A549 (cell line): ENCODE measurements around the gene RPL41.

Experiments used
- CEBPB ChIP-seq, 2 experiments: fragments of >200 bp in 1 of 2; sonication (Bioruptor Twin) in 1 of 2; formaldehyde crosslinking in 1 of 2; IDR thresholded peaks; 2 replicates each; pipeline ENCODE4 v1.6.1; 2012 to 2016
- EHMT2 ChIP-seq: fragments of 200-600 bp; sonication (generic); IDR thresholded peaks from 2 replicates; pipeline ENCODE4 v1.6.1; 2016; ENCODE audit warnings: antibody characterized with exemption, low read depth, mild to moderate bottlenecking, moderate library complexity
- EP300 ChIP-seq, 2 experiments: fragments of >200 bp; sonication (Bioruptor Twin); formaldehyde crosslinking; IDR thresholded peaks; 2 replicates in 1 of 2; 3 replicates in 1 of 2; pipeline ENCODE4 v1.6.1; 2016 to 2017
- HOXA7 ChIP-seq: fragments of 250-450 bp; sonication (Bioruptor Pico); IDR thresholded peaks from 2 replicates; pipeline ENCODE4 v1.5.0; 2020; ENCODE audit warnings: mild to moderate bottlenecking, moderate library complexity
- MAFK ChIP-seq: fragments of 450-650 bp; IDR thresholded peaks from 2 replicates; pipeline ENCODE4 v1.6.1; 2014; ENCODE audit not compliant: partially characterized antibody
- PHF8 ChIP-seq: fragments of 200-600 bp; sonication (generic); IDR thresholded peaks from 2 replicates; pipeline ENCODE4 v1.6.1; 2016; ENCODE audit warnings: low read depth, mild to moderate bottlenecking, antibody characterized with exemption, moderate library complexity, borderline replicate concordance
- RAD21 ChIP-seq, 2 experiments: fragments of >200 bp in 1 of 2; sonication (Bioruptor Twin) in 1 of 2; formaldehyde crosslinking in 1 of 2; IDR thresholded peaks in 1 of 2; conservative IDR thresholded peaks in 1 of 2; 2 replicates in 1 of 2; 3 replicates in 1 of 2; pipeline ENCODE4 v1.6.1; 2012 to 2018; ENCODE audit warnings: inconsistent platforms in 1 of 2
- RARB ChIP-seq: fragments of 250-450 bp; sonication (Bioruptor Pico); IDR thresholded peaks from 2 replicates; pipeline ENCODE4 v1.8.0; 2021; ENCODE audit warnings: mild to moderate bottlenecking, moderate library complexity
- SMC3 ChIP-seq: fragments of >200 bp; sonication (Bioruptor Twin); formaldehyde crosslinking; IDR thresholded peaks from 3 replicates; pipeline ENCODE4 v1.6.1; 2018; ENCODE audit warnings: inconsistent platforms
- TP53 ChIP-seq: fragments of 250-450 bp; sonication (Bioruptor Pico); IDR thresholded peaks from 2 replicates; pipeline ENCODE4 v1.5.0; 2021; ENCODE audit warnings: mild to moderate bottlenecking, moderate library complexity
- ZFP36 ChIP-seq: fragments of 450-650 bp; IDR thresholded peaks from 2 replicates; pipeline ENCODE4 v1.6.1; 2014; ENCODE audit warnings: borderline replicate concordance; ENCODE audit not compliant: partially characterized antibody
- TF ChIP-seq, protein P1 (sequence below): fragments of >200 bp; sonication (Bioruptor Twin); formaldehyde crosslinking; IDR thresholded peaks from 3 replicates; pipeline ENCODE4 v1.5.1; 2016
- TF ChIP-seq, protein P2 (sequence below): IDR thresholded peaks from 2 replicates; pipeline ENCODE4 v1.6.1; 2012; ENCODE audit warnings: low read depth, borderline replicate concordance
- TF ChIP-seq, protein P3 (sequence below): IDR thresholded peaks from 2 replicates; pipeline ENCODE4 v1.6.1; 2012

DNA sequence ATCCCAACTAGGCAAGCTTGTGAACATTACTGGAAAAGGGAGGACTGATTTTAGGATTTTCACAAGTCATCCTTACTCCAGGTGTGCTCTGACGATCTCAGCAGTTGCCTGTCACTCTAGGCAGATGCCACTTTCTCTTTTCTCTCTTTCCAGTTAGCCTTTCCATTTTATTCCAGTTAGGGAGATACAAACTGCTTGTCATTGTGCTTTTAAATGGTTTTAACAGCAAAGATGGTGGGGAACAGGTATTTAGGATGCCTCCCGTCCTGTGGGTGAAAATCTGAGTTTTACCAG is 10.9 kb upstream of the RPL41 start:
- no peak for TF ChIP-seq TP53
- TF ChIP-seq, protein P1, sequence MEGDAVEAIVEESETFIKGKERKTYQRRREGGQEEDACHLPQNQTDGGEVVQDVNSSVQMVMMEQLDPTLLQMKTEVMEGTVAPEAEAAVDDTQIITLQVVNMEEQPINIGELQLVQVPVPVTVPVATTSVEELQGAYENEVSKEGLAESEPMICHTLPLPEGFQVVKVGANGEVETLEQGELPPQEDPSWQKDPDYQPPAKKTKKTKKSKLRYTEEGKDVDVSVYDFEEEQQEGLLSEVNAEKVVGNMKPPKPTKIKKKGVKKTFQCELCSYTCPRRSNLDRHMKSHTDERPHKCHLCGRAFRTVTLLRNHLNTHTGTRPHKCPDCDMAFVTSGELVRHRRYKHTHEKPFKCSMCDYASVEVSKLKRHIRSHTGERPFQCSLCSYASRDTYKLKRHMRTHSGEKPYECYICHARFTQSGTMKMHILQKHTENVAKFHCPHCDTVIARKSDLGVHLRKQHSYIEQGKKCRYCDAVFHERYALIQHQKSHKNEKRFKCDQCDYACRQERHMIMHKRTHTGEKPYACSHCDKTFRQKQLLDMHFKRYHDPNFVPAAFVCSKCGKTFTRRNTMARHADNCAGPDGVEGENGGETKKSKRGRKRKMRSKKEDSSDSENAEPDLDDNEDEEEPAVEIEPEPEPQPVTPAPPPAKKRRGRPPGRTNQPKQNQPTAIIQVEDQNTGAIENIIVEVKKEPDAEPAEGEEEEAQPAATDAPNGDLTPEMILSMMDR, result no peak
- TF ChIP-seq, protein P2, sequence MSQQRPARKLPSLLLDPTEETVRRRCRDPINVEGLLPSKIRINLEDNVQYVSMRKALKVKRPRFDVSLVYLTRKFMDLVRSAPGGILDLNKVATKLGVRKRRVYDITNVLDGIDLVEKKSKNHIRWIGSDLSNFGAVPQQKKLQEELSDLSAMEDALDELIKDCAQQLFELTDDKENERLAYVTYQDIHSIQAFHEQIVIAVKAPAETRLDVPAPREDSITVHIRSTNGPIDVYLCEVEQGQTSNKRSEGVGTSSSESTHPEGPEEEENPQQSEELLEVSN, result no peak
- no peak for TF ChIP-seq MAFK
- no peak for TF ChIP-seq RAD21 (conservative IDR thresholded peaks at IDR 0.05 in 1 of 2, IDR thresholded peaks at IDR 0.05 in 1 of 2)
- no peak for TF ChIP-seq EP300 (IDR thresholded peaks at IDR 0.05)
- TF ChIP-seq, protein P3, sequence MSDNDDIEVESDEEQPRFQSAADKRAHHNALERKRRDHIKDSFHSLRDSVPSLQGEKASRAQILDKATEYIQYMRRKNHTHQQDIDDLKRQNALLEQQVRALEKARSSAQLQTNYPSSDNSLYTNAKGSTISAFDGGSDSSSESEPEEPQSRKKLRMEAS, result no peak
- no peak for TF ChIP-seq SMC3
- no peak for TF ChIP-seq ZFP36
- TF ChIP-seq RARB (CRISPR knock-in tag), result no peak
- no peak for TF ChIP-seq EHMT2
- TF ChIP-seq PHF8, result no peak
- TF ChIP-seq HOXA7, result no peak
- TF ChIP-seq CEBPB (IDR thresholded peaks at IDR 0.05), result no peak
